ENCODE results near the gene LSMEM2.
"Not testable (repeated sequence)": the region's sequence is repeated elsewhere in the genome, so short reads cannot be mapped to it uniquely, and the experiment has no call there.

The LSMEM2 gene

GRCh38 chr3:50266017-50266416, 12.9 kb upstream of the LSMEM2 start:
- no peak for DNase-seq

GRCh38 chr3:50266836-50267235, 12.1 kb upstream of the LSMEM2 start:
- no peak for DNase-seq

GRCh38 chr3:50267280-50267913, 11.5 kb upstream of the LSMEM2 start:
- peak; percentile 35 for DNase-seq

GRCh38 chr3:50268276-50268675, 10.6 kb upstream of the LSMEM2 start:
- no peak for DNase-seq

- no peak for DNase-seq
These were observed 10.0 kb upstream of the LSMEM2 start, which contains the start of gene SEMA3B for GRCh38 chr3:50268703-50269451. TSS of gene SEMA3B (plus strand) at chr3:50269147. CDS start at chr3:50269241, 94 bp downstream.

GRCh38 chr3:50269460-50269859, 9.4 kb upstream of the LSMEM2 start:
- no peak for DNase-seq

- DNase-seq, result no peak
These were observed 8.9 kb upstream of the LSMEM2 start for GRCh38 chr3:50269977-50270413.

- no peak for DNase-seq
These were observed 8.3 kb upstream of the LSMEM2 start for GRCh38 chr3:50270422-50271224.

GRCh38 chr3:50271314-50271936, 7.5 kb upstream of the LSMEM2 start:
- no peak for DNase-seq

- not testable (repeated sequence) for DNase-seq
These were observed 6.4 kb upstream of the LSMEM2 start for GRCh38 chr3:50272538-50272910.

- DNase-seq, result peak; percentile 85
These were observed 5.8 kb upstream of the LSMEM2 start for GRCh38 chr3:50272911-50273688.

GRCh38 chr3:50273689-50274065, 5.2 kb upstream of the LSMEM2 start:
- no peak for DNase-seq

- DNase-seq, result peak; percentile 78
These were observed 4.3 kb upstream of the LSMEM2 start for GRCh38 chr3:50274371-50275104.

GRCh38 chr3:50275141-50275995, 3.5 kb upstream of the LSMEM2 start:
- DNase-seq, result no peak

- no peak for DNase-seq
These were observed 2.7 kb upstream of the LSMEM2 start for GRCh38 chr3:50275996-50276761.

- DNase-seq, result no peak
These were observed 2.2 kb upstream of the LSMEM2 start for GRCh38 chr3:50276762-50277101.

GRCh38 chr3:50278123-50278879, 586 bp upstream of the LSMEM2 start:
- DNase-seq, result no peak

GRCh38 chr3:50279255-50280016, 549 bp downstream of the LSMEM2 start:
- DNase-seq, result no peak

Data from NCI-H82 (cell line).